Measurements from ENCODE around the gene ANKLE1.

DNA sequence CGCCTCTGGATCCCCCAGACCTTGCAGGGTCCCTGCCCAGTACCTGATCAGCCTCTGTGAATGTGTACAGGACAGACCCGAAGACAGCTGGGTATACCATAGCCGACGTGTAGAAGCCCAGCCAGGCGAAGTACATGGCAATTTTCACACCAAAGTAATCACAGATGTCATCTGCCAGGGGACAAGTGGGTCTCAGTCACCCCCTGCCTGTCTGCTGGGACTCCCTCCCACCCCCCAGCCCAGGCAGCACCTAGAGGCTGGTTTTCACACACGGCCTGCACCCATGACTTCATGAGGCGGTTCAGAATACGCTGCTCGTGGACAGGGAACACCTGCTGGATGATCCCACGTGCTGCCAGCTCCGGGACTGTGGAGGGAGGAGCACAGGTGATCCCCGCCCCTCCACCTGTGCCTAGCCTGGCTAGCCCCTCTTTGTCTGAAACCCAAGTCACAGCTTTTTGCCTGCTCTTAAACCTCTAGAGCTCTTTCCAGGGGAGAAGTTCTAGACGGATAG is 49.4 kb downstream of the ANKLE1 start:
- TF ChIP-seq, protein P1, sequence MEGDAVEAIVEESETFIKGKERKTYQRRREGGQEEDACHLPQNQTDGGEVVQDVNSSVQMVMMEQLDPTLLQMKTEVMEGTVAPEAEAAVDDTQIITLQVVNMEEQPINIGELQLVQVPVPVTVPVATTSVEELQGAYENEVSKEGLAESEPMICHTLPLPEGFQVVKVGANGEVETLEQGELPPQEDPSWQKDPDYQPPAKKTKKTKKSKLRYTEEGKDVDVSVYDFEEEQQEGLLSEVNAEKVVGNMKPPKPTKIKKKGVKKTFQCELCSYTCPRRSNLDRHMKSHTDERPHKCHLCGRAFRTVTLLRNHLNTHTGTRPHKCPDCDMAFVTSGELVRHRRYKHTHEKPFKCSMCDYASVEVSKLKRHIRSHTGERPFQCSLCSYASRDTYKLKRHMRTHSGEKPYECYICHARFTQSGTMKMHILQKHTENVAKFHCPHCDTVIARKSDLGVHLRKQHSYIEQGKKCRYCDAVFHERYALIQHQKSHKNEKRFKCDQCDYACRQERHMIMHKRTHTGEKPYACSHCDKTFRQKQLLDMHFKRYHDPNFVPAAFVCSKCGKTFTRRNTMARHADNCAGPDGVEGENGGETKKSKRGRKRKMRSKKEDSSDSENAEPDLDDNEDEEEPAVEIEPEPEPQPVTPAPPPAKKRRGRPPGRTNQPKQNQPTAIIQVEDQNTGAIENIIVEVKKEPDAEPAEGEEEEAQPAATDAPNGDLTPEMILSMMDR (IDR thresholded peaks at IDR 0.05) = no peak
- TF ChIP-seq POLR2A (IDR thresholded peaks at IDR 0.05) = no peak

Measured in tibial nerve (tissue), 3 donors.